ENCODE data around the gene DSCAML1. TPM values are rescaled to one million over a fixed set of nuclear protein-coding genes. Genes with fewer than 3 reads are reported as not detected.

DSCAML1 gene
- total RNA-seq, 4 donors from 2014 or later = 0.20 to 1.1 (median 0.36) TPM

GRCh38 chr11:117790279-117790678 lies 6.7 kb downstream of the DSCAML1 start:
- DNase-seq (ENCODE audit: low spot score in 2 of 2) = no peak

GRCh38 chr11:117789241-117789640 lies 7.8 kb downstream of the DSCAML1 start:
- no peak for DNase-seq (ENCODE audit: low spot score in 2 of 2)
- WGBS, 2 donors = 79 to 95% methylated on average over 4 of the region's 4 CpGs
- H3K9me3 ChIP-seq = no peaks in the 10 kb centered on the region
- no peak overlapping the region for H3K4me3 ChIP-seq
- peaks cover 0 to 50% of the 10 kb centered on the region in 2 donors for H3K27me3 ChIP-seq
- H3K4me1 ChIP-seq = no peaks in the 10 kb centered on the region
- H3K36me3 ChIP-seq = no peaks in the 10 kb centered on the region
- no peak overlapping the region for H3K27ac ChIP-seq
- TF ChIP-seq EP300 (IDR thresholded peaks at IDR 0.05) (no peak), POLR2A (IDR thresholded peaks at IDR 0.05) (no peak), CTCF (IDR thresholded peaks at IDR 0.05) (no peak)

More at GRCh38 chr11:117790279-117790678, 6.7 kb downstream of the DSCAML1 start:
- Histone ChIP-seq H3K27ac (no peak overlapping the region), H3K27me3 (peaks cover 0 to 50% of the 10 kb centered on the region in 2 donors), H3K9me3 (no peaks in the 10 kb centered on the region), H3K4me1 (peaks cover 0 to 2% (median under 1%) of the 10 kb centered on the region in 4 donors), H3K4me3 (no peak overlapping the region), H3K36me3 (no peaks in the 10 kb centered on the region)
- TF ChIP-seq CTCF (IDR thresholded peaks at IDR 0.05) (no peak), POLR2A (IDR thresholded peaks at IDR 0.05) (no peak), EP300 (IDR thresholded peaks at IDR 0.05) (no peak)
- 62 to 72% methylated on average over 3 of the region's 3 CpGs for WGBS, 2 donors

- WGBS, 2 donors = 43 to 56% methylated on average over 14 of the region's 14 CpGs
- TF ChIP-seq CTCF (IDR thresholded peaks at IDR 0.05) = no peak
- Histone ChIP-seq H3K27me3 (peaks cover 0 to 35% of the 10 kb centered on the region in 2 donors), H3K27ac (no peak overlapping the region), H3K4me3 (no peak overlapping the region), H3K9me3 (no peaks in the 10 kb centered on the region), H3K36me3 (no peaks in the 10 kb centered on the region), H3K4me1 (no peaks in the 10 kb centered on the region)
- DNase-seq (ENCODE audit: low spot score in 2 of 2) = no peak
These were observed 10.7 kb downstream of the DSCAML1 start for GRCh38 chr11:117786135-117786870.

- Histone ChIP-seq H3K27me3 (peaks cover 0 to 20% of the 10 kb centered on the region in 2 donors), H3K36me3 (no peaks in the 10 kb centered on the region), H3K9me3 (no peaks in the 10 kb centered on the region), H3K27ac (no peak overlapping the region), H3K4me1 (no peaks in the 10 kb centered on the region), H3K4me3 (no peak overlapping the region)
- no peak for DNase-seq (ENCODE audit: low spot score in 2 of 2)
- WGBS, 2 donors = 37 to 53% methylated on average over 11 of the region's 11 CpGs
- TF ChIP-seq CTCF (IDR thresholded peaks at IDR 0.05) = no peak
- TF ChIP-seq POLR2A (IDR thresholded peaks at IDR 0.05) = no peak
- no peak for TF ChIP-seq EP300 (IDR thresholded peaks at IDR 0.05)
These were observed 14.9 kb downstream of the DSCAML1 start for GRCh38 chr11:117782101-117782500.

- Histone ChIP-seq H3K9me3 (no peaks in the 10 kb centered on the region), H3K36me3 (no peaks in the 10 kb centered on the region), H3K27ac (no peak overlapping the region), H3K27me3 (peaks cover 0 to 20% of the 10 kb centered on the region in 2 donors), H3K4me1 (no peaks in the 10 kb centered on the region), H3K4me3 (no peak overlapping the region)
- DNase-seq (ENCODE audit: low spot score in 2 of 2) = no peak
- WGBS, 2 donors = 64 to 73% methylated on average over 4 of the region's 4 CpGs
- TF ChIP-seq POLR2A (IDR thresholded peaks at IDR 0.05) (no peak), EP300 (IDR thresholded peaks at IDR 0.05) (no peak), CTCF (IDR thresholded peaks at IDR 0.05) (no peak)
These were observed 15.4 kb downstream of the DSCAML1 start for GRCh38 chr11:117781627-117782026.

All from tibial nerve (tissue), 4 donors.